ENCODE results near the gene MAP3K2. TPM values are rescaled to one million over a fixed set of nuclear protein-coding genes. Genes with fewer than 3 reads are reported as not detected.
A peak's percentile ranks its signal among the peaks of the same experiment; 100 is the strongest.

Gene MAP3K2
- total RNA-seq, 1 donor from 2014 or later = 62.2 TPM

- no peaks in the 10 kb centered on the region for H3K9me3 Mint-ChIP-seq (ENCODE audit: unreplicated experiment)
- Histone ChIP-seq H3K79me2 (ENCODE audit: insufficient read depth, low read length) (no peaks in the 10 kb centered on the region), H3K4me3 (ENCODE audit: insufficient read depth, low read depth, low read length) (peak overlapping the region; percentile 26), H3K27ac (ENCODE audit: low read depth, low read length) (no peak overlapping the region), H3K4me2 (ENCODE audit: low read length) (peak overlapping the region; percentile 85), H2AFZ (ENCODE audit: low read depth, low read length) (peak overlapping the region; percentile 72), H3K36me3 (ENCODE audit: insufficient read depth, low read length) (no peaks in the 10 kb centered on the region), H3K9ac (ENCODE audit: low read length) (no peak overlapping the region), H3K27me3 (ENCODE audit: insufficient read depth, low read length) (peaks cover 12% of the 10 kb centered on the region), H3K9me3 (ENCODE audit: insufficient read depth, low read depth, low read length) (no peaks in the 10 kb centered on the region), H3K4me1 (ENCODE audit: insufficient read depth, low read length) (peaks cover 2% of the 10 kb centered on the region), H4K20me1 (ENCODE audit: insufficient read depth, low read length) (no peaks in the 10 kb centered on the region)
- H3K4me3 Mint-ChIP-seq (ENCODE audit: unreplicated experiment) = peak overlapping the region; percentile 72
- DNase-seq (ENCODE audit: low read depth) = no peak
- FAIRE-seq = no peak
- no peaks in the 10 kb centered on the region for H3K36me3 Mint-ChIP-seq (ENCODE audit: low read depth, unreplicated experiment)
- H3K4me1 Mint-ChIP-seq (ENCODE audit: low read depth, unreplicated experiment) = peaks cover 2% of the 10 kb centered on the region
- peaks cover 66% of the 10 kb centered on the region for H3K27me3 Mint-ChIP-seq (ENCODE audit: low read depth, unreplicated experiment)
- TF ChIP-seq, protein P1, sequence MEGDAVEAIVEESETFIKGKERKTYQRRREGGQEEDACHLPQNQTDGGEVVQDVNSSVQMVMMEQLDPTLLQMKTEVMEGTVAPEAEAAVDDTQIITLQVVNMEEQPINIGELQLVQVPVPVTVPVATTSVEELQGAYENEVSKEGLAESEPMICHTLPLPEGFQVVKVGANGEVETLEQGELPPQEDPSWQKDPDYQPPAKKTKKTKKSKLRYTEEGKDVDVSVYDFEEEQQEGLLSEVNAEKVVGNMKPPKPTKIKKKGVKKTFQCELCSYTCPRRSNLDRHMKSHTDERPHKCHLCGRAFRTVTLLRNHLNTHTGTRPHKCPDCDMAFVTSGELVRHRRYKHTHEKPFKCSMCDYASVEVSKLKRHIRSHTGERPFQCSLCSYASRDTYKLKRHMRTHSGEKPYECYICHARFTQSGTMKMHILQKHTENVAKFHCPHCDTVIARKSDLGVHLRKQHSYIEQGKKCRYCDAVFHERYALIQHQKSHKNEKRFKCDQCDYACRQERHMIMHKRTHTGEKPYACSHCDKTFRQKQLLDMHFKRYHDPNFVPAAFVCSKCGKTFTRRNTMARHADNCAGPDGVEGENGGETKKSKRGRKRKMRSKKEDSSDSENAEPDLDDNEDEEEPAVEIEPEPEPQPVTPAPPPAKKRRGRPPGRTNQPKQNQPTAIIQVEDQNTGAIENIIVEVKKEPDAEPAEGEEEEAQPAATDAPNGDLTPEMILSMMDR (IDR thresholded peaks at IDR 0.05; ENCODE audit: insufficient read depth, low read depth, low read length) = no peak
- H3K27ac Mint-ChIP-seq (ENCODE audit: unreplicated experiment) = no peak overlapping the region
Observed at GRCh38 chr2:127423880-127424279, 36.1 kb upstream of the MAP3K2 start.

GRCh38 chr2:127423478-127423843 is 35.7 kb upstream of the MAP3K2 start:
- peaks cover 12% of the 10 kb centered on the region for H3K27me3 ChIP-seq (ENCODE audit: insufficient read depth, low read length)
- H3K9ac ChIP-seq (ENCODE audit: low read length) = no peak overlapping the region
- H3K4me3 ChIP-seq (ENCODE audit: insufficient read depth, low read depth, low read length) = peak overlapping the region; percentile 26
- H3K27me3 Mint-ChIP-seq (ENCODE audit: low read depth, unreplicated experiment) = peaks cover 65% of the 10 kb centered on the region
- H3K36me3 ChIP-seq (ENCODE audit: insufficient read depth, low read length) = no peaks in the 10 kb centered on the region
- no peaks in the 10 kb centered on the region for H3K36me3 Mint-ChIP-seq (ENCODE audit: low read depth, unreplicated experiment)
- H3K4me1 Mint-ChIP-seq (ENCODE audit: low read depth, unreplicated experiment) = peaks cover 2% of the 10 kb centered on the region
- H3K4me1 ChIP-seq (ENCODE audit: insufficient read depth, low read length) = peaks cover 2% of the 10 kb centered on the region
- no peak overlapping the region for H3K27ac ChIP-seq (ENCODE audit: low read depth, low read length)
- FAIRE-seq = no peak
- no peak overlapping the region for H3K27ac Mint-ChIP-seq (ENCODE audit: unreplicated experiment)
- H3K9me3 Mint-ChIP-seq (ENCODE audit: unreplicated experiment) = no peaks in the 10 kb centered on the region
- H2AFZ ChIP-seq (ENCODE audit: low read depth, low read length) = peak overlapping the region; percentile 72
- no peak for DNase-seq (ENCODE audit: low read depth)
- no peaks in the 10 kb centered on the region for H4K20me1 ChIP-seq (ENCODE audit: insufficient read depth, low read length)
- H3K9me3 ChIP-seq (ENCODE audit: insufficient read depth, low read depth, low read length) = no peaks in the 10 kb centered on the region
- H3K4me3 Mint-ChIP-seq (ENCODE audit: unreplicated experiment) = peak overlapping the region; percentile 72
- TF ChIP-seq EZH2 (IDR thresholded peaks at IDR 0.05; ENCODE audit: insufficient read depth, low read length) = no peak
- TF ChIP-seq, protein P1 (IDR thresholded peaks at IDR 0.05; ENCODE audit: insufficient read depth, low read depth, low read length) = no peak
- peak overlapping the region; percentile 85 for H3K4me2 ChIP-seq (ENCODE audit: low read length)
- no peaks in the 10 kb centered on the region for H3K79me2 ChIP-seq (ENCODE audit: insufficient read depth, low read length)

GRCh38 chr2:127422559-127423477 is 35.0 kb upstream of the MAP3K2 start:
- peak overlapping the region; percentile 72 for H2AFZ ChIP-seq (ENCODE audit: low read depth, low read length)
- H3K9me3 ChIP-seq (ENCODE audit: insufficient read depth, low read depth, low read length) = no peaks in the 10 kb centered on the region
- no peak overlapping the region for H3K27ac ChIP-seq (ENCODE audit: low read depth, low read length)
- DNase-seq (ENCODE audit: low read depth) = no peak
- no peaks in the 10 kb centered on the region for H3K36me3 Mint-ChIP-seq (ENCODE audit: low read depth, unreplicated experiment)
- H3K27ac Mint-ChIP-seq (ENCODE audit: unreplicated experiment) = no peak overlapping the region
- H3K4me3 Mint-ChIP-seq (ENCODE audit: unreplicated experiment) = peak overlapping the region; percentile 72
- H3K27me3 ChIP-seq (ENCODE audit: insufficient read depth, low read length) = peaks cover 12% of the 10 kb centered on the region
- no peaks in the 10 kb centered on the region for H3K36me3 ChIP-seq (ENCODE audit: insufficient read depth, low read length)
- peaks cover 2% of the 10 kb centered on the region for H3K4me1 Mint-ChIP-seq (ENCODE audit: low read depth, unreplicated experiment)
- peaks cover 2% of the 10 kb centered on the region for H3K4me1 ChIP-seq (ENCODE audit: insufficient read depth, low read length)
- H3K9ac ChIP-seq (ENCODE audit: low read length) = no peak overlapping the region
- TF ChIP-seq EZH2 (IDR thresholded peaks at IDR 0.05; ENCODE audit: insufficient read depth, low read length) = peak; percentile 88
- TF ChIP-seq, protein P1 (IDR thresholded peaks at IDR 0.05; ENCODE audit: insufficient read depth, low read depth, low read length) = no peak
- H4K20me1 ChIP-seq (ENCODE audit: insufficient read depth, low read length) = no peaks in the 10 kb centered on the region
- peak overlapping the region; percentile 85 for H3K4me2 ChIP-seq (ENCODE audit: low read length)
- H3K9me3 Mint-ChIP-seq (ENCODE audit: unreplicated experiment) = no peaks in the 10 kb centered on the region
- no peaks in the 10 kb centered on the region for H3K79me2 ChIP-seq (ENCODE audit: insufficient read depth, low read length)
- H3K27me3 Mint-ChIP-seq (ENCODE audit: low read depth, unreplicated experiment) = peaks cover 64% of the 10 kb centered on the region
- FAIRE-seq = no peak
- peak overlapping the region; percentile 26 for H3K4me3 ChIP-seq (ENCODE audit: insufficient read depth, low read depth, low read length)
